GM19240 (cell line): Measurements from ENCODE around the gene DNAJC10.

ENCODE experiments used
- DNase-seq: peaks from one replicate; pipeline ENCODE4 v3.0.0; 2011; ENCODE audit warnings: low spot score; ENCODE audit not compliant: insufficient read length

DNAJC10 gene

GRCh38 chr2:182833084-182833854, 117.2 kb downstream of the DNAJC10 start:
- no peak for DNase-seq

GRCh38 chr2:182834293-182834692, 118.2 kb downstream of the DNAJC10 start:
- no peak for DNase-seq

- DNase-seq, result no peak
Observed at GRCh38 chr2:182836451-182836850, 120.4 kb downstream of the DNAJC10 start.
